GM23338 (cell line): Measurements from ENCODE around the gene TFCP2.

Experiments
- CREB1 ChIP-seq: fragments of 250-450 bp; sonication (Bioruptor Pico); IDR thresholded peaks from 2 replicates; pipeline ENCODE4 v1.5.0; 2020; ENCODE audit warnings: low read depth, mild to moderate bottlenecking, moderate library complexity
- ETS1 ChIP-seq: IDR thresholded peaks from 2 replicates; pipeline ENCODE4 v1.6.1; 2016; ENCODE audit warnings: antibody characterized with exemption
- EZH2 ChIP-seq: fragments of 200-600 bp; sonication (generic); IDR thresholded peaks from one replicate; pipeline ENCODE4 v1.8.0; 2017; ENCODE audit warnings: antibody characterized with exemption, mild to moderate bottlenecking, low read depth; ENCODE audit not compliant: unreplicated experiment
- EZH2phosphoT487 ChIP-seq: fragments of 200-600 bp; sonication (generic); IDR thresholded peaks from one replicate; pipeline ENCODE4 v1.8.1; 2018; ENCODE audit warnings: antibody characterized with exemption; ENCODE audit not compliant: unreplicated experiment
- JUNB ChIP-seq: IDR thresholded peaks from one replicate; pipeline ENCODE4 v1.6.1; 2016; ENCODE audit warnings: antibody characterized with exemption; ENCODE audit not compliant: unreplicated experiment
- NANOG ChIP-seq: IDR thresholded peaks from 2 replicates; pipeline ENCODE4 v1.6.1; 2016; ENCODE audit warnings: antibody characterized with exemption, borderline replicate concordance
- POLR2AphosphoS5 ChIP-seq: IDR thresholded peaks from 2 replicates; pipeline ENCODE4 v1.6.1; 2016; ENCODE audit warnings: antibody characterized with exemption, low read depth
- STAT1 ChIP-seq: IDR thresholded peaks from one replicate; pipeline ENCODE4 v1.6.1; 2016; ENCODE audit warnings: antibody characterized with exemption; ENCODE audit not compliant: unreplicated experiment
- ZNF331 ChIP-seq: fragments of 250-450 bp; sonication (Bioruptor Pico); IDR thresholded peaks from 2 replicates; pipeline ENCODE4 v1.5.0; 2020; ENCODE audit warnings: low read depth, mild to moderate bottlenecking, moderate library complexity
- TF ChIP-seq, protein P1 (sequence below), 2 experiments: fragments of 200-600 bp in 1 of 2; sonication (generic) in 1 of 2; conservative IDR thresholded peaks; 2 replicates each; pipeline versions ENCODE4 v1.5.1 to v1.6.1; 2016 to 2017; ENCODE audit warnings: antibody characterized with exemption in 2 of 2, low read depth in 2 of 2, mild to moderate bottlenecking in 2 of 2, moderate library complexity in 1 of 2
- TF ChIP-seq, protein P2 (sequence below): IDR thresholded peaks from one replicate; pipeline ENCODE4 v1.6.1; 2018; ENCODE audit warnings: antibody characterized with exemption; ENCODE audit not compliant: unreplicated experiment

GRCh38 chr12:51209259-51209658, 36.3 kb upstream of the TFCP2 start:
- TF ChIP-seq, protein P1, sequence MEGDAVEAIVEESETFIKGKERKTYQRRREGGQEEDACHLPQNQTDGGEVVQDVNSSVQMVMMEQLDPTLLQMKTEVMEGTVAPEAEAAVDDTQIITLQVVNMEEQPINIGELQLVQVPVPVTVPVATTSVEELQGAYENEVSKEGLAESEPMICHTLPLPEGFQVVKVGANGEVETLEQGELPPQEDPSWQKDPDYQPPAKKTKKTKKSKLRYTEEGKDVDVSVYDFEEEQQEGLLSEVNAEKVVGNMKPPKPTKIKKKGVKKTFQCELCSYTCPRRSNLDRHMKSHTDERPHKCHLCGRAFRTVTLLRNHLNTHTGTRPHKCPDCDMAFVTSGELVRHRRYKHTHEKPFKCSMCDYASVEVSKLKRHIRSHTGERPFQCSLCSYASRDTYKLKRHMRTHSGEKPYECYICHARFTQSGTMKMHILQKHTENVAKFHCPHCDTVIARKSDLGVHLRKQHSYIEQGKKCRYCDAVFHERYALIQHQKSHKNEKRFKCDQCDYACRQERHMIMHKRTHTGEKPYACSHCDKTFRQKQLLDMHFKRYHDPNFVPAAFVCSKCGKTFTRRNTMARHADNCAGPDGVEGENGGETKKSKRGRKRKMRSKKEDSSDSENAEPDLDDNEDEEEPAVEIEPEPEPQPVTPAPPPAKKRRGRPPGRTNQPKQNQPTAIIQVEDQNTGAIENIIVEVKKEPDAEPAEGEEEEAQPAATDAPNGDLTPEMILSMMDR (conservative IDR thresholded peaks at IDR 0.05; ENCODE audit: low read depth in 2 of 2) = no peak
- TF ChIP-seq EZH2 (no peak), EZH2phosphoT487 (no peak), CREB1 (CRISPR knock-in tag) (no peak), POLR2AphosphoS5 (no peak), ZNF331 (CRISPR knock-in tag) (no peak), JUNB (no peak), STAT1 (no peak), NANOG (no peak), ETS1 (no peak)
- TF ChIP-seq, protein P2, sequence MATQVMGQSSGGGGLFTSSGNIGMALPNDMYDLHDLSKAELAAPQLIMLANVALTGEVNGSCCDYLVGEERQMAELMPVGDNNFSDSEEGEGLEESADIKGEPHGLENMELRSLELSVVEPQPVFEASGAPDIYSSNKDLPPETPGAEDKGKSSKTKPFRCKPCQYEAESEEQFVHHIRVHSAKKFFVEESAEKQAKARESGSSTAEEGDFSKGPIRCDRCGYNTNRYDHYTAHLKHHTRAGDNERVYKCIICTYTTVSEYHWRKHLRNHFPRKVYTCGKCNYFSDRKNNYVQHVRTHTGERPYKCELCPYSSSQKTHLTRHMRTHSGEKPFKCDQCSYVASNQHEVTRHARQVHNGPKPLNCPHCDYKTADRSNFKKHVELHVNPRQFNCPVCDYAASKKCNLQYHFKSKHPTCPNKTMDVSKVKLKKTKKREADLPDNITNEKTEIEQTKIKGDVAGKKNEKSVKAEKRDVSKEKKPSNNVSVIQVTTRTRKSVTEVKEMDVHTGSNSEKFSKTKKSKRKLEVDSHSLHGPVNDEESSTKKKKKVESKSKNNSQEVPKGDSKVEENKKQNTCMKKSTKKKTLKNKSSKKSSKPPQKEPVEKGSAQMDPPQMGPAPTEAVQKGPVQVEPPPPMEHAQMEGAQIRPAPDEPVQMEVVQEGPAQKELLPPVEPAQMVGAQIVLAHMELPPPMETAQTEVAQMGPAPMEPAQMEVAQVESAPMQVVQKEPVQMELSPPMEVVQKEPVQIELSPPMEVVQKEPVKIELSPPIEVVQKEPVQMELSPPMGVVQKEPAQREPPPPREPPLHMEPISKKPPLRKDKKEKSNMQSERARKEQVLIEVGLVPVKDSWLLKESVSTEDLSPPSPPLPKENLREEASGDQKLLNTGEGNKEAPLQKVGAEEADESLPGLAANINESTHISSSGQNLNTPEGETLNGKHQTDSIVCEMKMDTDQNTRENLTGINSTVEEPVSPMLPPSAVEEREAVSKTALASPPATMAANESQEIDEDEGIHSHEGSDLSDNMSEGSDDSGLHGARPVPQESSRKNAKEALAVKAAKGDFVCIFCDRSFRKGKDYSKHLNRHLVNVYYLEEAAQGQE = no peak
